Ovary (tissue), 3 donors: ENCODE results near the gene ZMIZ1.

Experiments
- EP300 ChIP-seq: sonication (generic); formaldehyde crosslinking; IDR thresholded peaks from one replicate; pipeline ENCODE4 v1.6.1; 2017; ENCODE audit warnings: antibody characterized with exemption
- POLR2A ChIP-seq: fragments of 450-650 bp; IDR thresholded peaks from one replicate; pipeline ENCODE4 v1.6.1; 2017; ENCODE audit warnings: antibody characterized with exemption, mild to moderate bottlenecking, moderate library complexity
- TF ChIP-seq, protein P1 (sequence below), 3 donors: fragments of 450-650 bp in 2 of 3; fragments of 200-600 bp in 1 of 3; IDR thresholded peaks; one replicate each; pipeline versions ENCODE4 v1.5.1 to v1.8.0; 2016 to 2022; ENCODE audit warnings: antibody characterized with exemption in 3 of 3, mild to moderate bottlenecking in 1 of 3
- donor health status: DM: no; HTN: no; CAD: no.

DNA sequence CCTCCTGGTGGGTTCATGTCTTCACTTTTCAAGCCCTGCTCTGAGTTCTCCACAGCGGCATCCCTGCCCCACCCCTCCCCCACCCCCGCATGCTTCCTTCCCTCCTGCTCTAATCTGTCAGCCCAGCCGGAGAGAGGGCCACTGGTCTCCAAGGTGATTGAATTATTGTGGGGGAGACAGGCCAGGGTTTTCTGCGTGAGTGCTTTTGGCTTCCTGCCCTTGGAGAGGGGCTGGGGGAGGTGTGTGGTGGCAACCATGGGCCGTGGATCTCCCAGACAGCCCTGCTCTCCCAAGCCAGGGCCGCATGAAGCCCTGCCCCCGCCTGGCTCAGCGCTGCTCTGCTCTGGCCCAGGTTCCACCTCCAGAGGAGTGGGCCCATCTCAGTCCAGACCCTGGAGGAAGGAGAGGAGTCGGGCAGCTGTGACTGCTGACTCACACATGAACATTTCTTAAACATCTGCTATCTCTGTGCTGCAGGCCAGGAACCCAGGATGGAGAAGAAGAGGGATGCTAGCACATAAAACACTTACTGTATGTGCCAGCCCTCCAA is 109.9 kb downstream of the ZMIZ1 start:
- TF ChIP-seq, protein P1, sequence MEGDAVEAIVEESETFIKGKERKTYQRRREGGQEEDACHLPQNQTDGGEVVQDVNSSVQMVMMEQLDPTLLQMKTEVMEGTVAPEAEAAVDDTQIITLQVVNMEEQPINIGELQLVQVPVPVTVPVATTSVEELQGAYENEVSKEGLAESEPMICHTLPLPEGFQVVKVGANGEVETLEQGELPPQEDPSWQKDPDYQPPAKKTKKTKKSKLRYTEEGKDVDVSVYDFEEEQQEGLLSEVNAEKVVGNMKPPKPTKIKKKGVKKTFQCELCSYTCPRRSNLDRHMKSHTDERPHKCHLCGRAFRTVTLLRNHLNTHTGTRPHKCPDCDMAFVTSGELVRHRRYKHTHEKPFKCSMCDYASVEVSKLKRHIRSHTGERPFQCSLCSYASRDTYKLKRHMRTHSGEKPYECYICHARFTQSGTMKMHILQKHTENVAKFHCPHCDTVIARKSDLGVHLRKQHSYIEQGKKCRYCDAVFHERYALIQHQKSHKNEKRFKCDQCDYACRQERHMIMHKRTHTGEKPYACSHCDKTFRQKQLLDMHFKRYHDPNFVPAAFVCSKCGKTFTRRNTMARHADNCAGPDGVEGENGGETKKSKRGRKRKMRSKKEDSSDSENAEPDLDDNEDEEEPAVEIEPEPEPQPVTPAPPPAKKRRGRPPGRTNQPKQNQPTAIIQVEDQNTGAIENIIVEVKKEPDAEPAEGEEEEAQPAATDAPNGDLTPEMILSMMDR (IDR thresholded peaks at IDR 0.05), result peak in 1 of 3 donors; percentile 13
- TF ChIP-seq POLR2A, result no peak
- TF ChIP-seq EP300, result no peak
